AG10803 (cell line): ENCODE measurements around the gene MYO10.

Experiments
- DNase-seq: peaks from one replicate; pipeline ENCODE4 v3.0.0; 2010; ENCODE audit warnings: low read depth
- H3K4me3 ChIP-seq: 2 replicates; pipeline ENCODE4 v1.5.1; 2011; ENCODE audit warnings: mild to moderate bottlenecking, low read length, control low read depth
- CTCF ChIP-seq: conservative IDR thresholded peaks from 2 replicates; pipeline ENCODE4 v1.5.1; 2011; ENCODE audit warnings: mild to moderate bottlenecking, low read length, control low read depth, inconsistent platforms

MYO10 gene

GRCh38 chr5:16788957-16789356, 147.1 kb downstream of the MYO10 start:
- DNase-seq, result no peak
- H3K4me3 ChIP-seq, result no peak overlapping the region
- TF ChIP-seq CTCF, result no peak

GRCh38 chr5:16787278-16787677, 148.8 kb downstream of the MYO10 start:
- no peak overlapping the region for H3K4me3 ChIP-seq
- DNase-seq, result no peak
- no peak for TF ChIP-seq CTCF

GRCh38 chr5:16784843-16785791, 151.0 kb downstream of the MYO10 start:
- H3K4me3 ChIP-seq, result no peak overlapping the region
- no peak for TF ChIP-seq CTCF
- no peak for DNase-seq

GRCh38 chr5:16784088-16784487, 152.0 kb downstream of the MYO10 start:
- H3K4me3 ChIP-seq, result no peak overlapping the region
- peak; percentile 76 for DNase-seq
- TF ChIP-seq CTCF, result no peak

GRCh38 chr5:16781828-16782626, 154.1 kb downstream of the MYO10 start:
- DNase-seq, result no peak
- TF ChIP-seq CTCF, result no peak
- no peak overlapping the region for H3K4me3 ChIP-seq

- no peak for DNase-seq
- H3K4me3 ChIP-seq, result no peak overlapping the region
- TF ChIP-seq CTCF, result no peak
Observed at GRCh38 chr5:16780325-16780724, 155.8 kb downstream of the MYO10 start.
